Measurements from ENCODE around the gene CAPN11. TPM values are rescaled to one million over a fixed set of nuclear protein-coding genes. Genes with fewer than 3 reads are reported as not detected.
A peak's percentile ranks its signal among the peaks of the same experiment; 100 is the strongest.
"Not testable (repeated sequence)": the region's sequence is repeated elsewhere in the genome, so short reads cannot be mapped to it uniquely, and the experiment has no call there.

CAPN11 gene
- total RNA-seq, 2 experiments from 2014 or later, result not detected

GRCh38 chr6:44226368-44227147 lies 67.9 kb downstream of the CAPN11 start:
- no peak for DNase-seq
- CTCF ChIA-PET, result interaction anchor here (1.2 to 6.8 kb wide), 2 partner anchors 9 to 21 kb away, joined by 3 to 88 read pairs; no protein-coding TSS in a partner anchor
- H3K36me3 Mint-ChIP-seq, result no peaks in the 10 kb centered on the region
- H3K9me3 Mint-ChIP-seq (ENCODE audit: low read depth), result no peaks in the 10 kb centered on the region
- H3K4me3 Mint-ChIP-seq, result no peak overlapping the region
- ATAC-seq, result no peak
- H3K27ac Mint-ChIP-seq, result no peak overlapping the region
- H3K27me3 Mint-ChIP-seq, result no peaks in the 10 kb centered on the region
- H3K4me1 Mint-ChIP-seq, result peaks cover 27% of the 10 kb centered on the region

DNA sequence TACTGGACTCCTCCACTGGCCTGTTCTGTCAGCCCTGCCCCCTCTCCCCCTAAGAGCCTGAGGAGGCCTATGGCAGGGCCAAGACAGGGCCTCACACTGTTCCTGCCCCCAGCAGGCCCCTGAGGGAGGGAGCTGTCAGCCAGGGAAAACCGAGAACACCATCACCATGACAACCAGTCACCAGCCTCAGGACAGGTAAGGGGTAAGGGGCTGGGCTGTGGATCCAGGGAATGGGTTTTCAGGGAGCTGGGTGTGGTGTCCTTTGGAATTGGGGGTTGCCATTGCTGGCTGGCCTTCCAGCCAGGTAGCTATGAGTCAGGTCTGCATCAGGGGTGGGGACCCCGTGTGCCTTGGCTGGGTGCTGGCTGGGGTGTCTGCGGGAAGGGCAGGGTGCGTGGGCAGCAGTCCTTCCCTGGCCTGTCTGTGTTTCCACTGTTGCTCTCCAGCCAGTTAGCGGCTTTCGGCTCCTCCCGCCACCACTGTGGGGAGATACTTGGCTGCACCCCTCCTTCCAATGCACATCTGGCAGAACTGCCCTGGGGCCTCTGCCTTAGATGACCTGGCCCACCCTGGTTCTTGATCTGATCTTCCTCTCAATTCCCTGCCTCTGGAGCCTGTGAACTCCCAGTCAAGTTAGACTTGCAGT lies 68.7 kb downstream of the CAPN11 start:
- no peaks in the 10 kb centered on the region for H3K9me3 Mint-ChIP-seq (ENCODE audit: low read depth)
- peaks cover 24% of the 10 kb centered on the region for H3K4me1 Mint-ChIP-seq
- no peaks in the 10 kb centered on the region for H3K36me3 Mint-ChIP-seq
- DNase-seq (no peak), ATAC-seq (no peak)
- no peak overlapping the region for H3K4me3 Mint-ChIP-seq
- H3K27ac Mint-ChIP-seq, result no peak overlapping the region
- CTCF ChIA-PET, result interaction anchor here (1.5 to 1.7 kb wide), 2 partner anchors 10 to 30 kb away, joined by 3 to 10 read pairs; no protein-coding TSS in a partner anchor
- H3K27me3 Mint-ChIP-seq, result no peaks in the 10 kb centered on the region

GRCh38 chr6:44228031-44228430 lies 69.4 kb downstream of the CAPN11 start:
- Mint-ChIP-seq H3K9me3 (ENCODE audit: low read depth) (no peaks in the 10 kb centered on the region), H3K4me1 (peaks cover 20% of the 10 kb centered on the region), H3K36me3 (no peaks in the 10 kb centered on the region), H3K27me3 (no peaks in the 10 kb centered on the region), H3K4me3 (no peak overlapping the region), H3K27ac (no peak overlapping the region)
- ATAC-seq (no peak), DNase-seq (no peak)
- CTCF ChIA-PET, result interaction anchor here (0.8 to 1.7 kb wide), 3 partner anchors 9 to 29 kb away, joined by 3 to 10 read pairs (median 3); no protein-coding TSS in a partner anchor

GRCh38 chr6:44228433-44228832 lies 69.8 kb downstream of the CAPN11 start:
- H3K4me3 Mint-ChIP-seq, result no peak overlapping the region

GRCh38 chr6:44228836-44229235 lies 70.2 kb downstream of the CAPN11 start:
- H3K27ac Mint-ChIP-seq, result no peak overlapping the region
- no peak for DNase-seq
- no peaks in the 10 kb centered on the region for H3K27me3 Mint-ChIP-seq
- H3K36me3 Mint-ChIP-seq, result peaks cover 3% of the 10 kb centered on the region
- ATAC-seq, result no peak
- peaks cover 23% of the 10 kb centered on the region for H3K4me1 Mint-ChIP-seq
- CTCF ChIA-PET, result interaction anchor here (0.8 to 1.7 kb wide), 3 partner anchors 8 to 28 kb away, joined by 3 to 10 read pairs (median 3); no protein-coding TSS in a partner anchor
- H3K9me3 Mint-ChIP-seq (ENCODE audit: low read depth), result no peaks in the 10 kb centered on the region
- H3K4me3 Mint-ChIP-seq, result no peak overlapping the region

More at GRCh38 chr6:44228433-44228832, 69.8 kb downstream of the CAPN11 start:
- Mint-ChIP-seq H3K9me3 (ENCODE audit: low read depth) (no peaks in the 10 kb centered on the region), H3K36me3 (peaks cover under 1% of the 10 kb centered on the region), H3K27ac (no peak overlapping the region), H3K4me1 (peaks cover 20% of the 10 kb centered on the region), H3K27me3 (no peaks in the 10 kb centered on the region)
- CTCF ChIA-PET, result interaction anchor here (0.8 to 1.7 kb wide), 3 partner anchors 8 to 28 kb away, joined by 3 to 10 read pairs (median 3); no protein-coding TSS in a partner anchor
- no peak for ATAC-seq
- no peak for DNase-seq

GRCh38 chr6:44229376-44230033 lies 70.9 kb downstream of the CAPN11 start:
- CTCF ChIA-PET, result interaction anchor here (1.0 to 1.5 kb wide), 2 partner anchors 8 to 9 kb away, joined by 3 read pairs; no protein-coding TSS in a partner anchor

GRCh38 chr6:44230034-44230675 lies 71.5 kb downstream of the CAPN11 start:
- H3K27me3 Mint-ChIP-seq, result no peaks in the 10 kb centered on the region
- H3K36me3 Mint-ChIP-seq, result peaks cover 3% of the 10 kb centered on the region
- DNase-seq (no peak), ATAC-seq (no peak)
- H3K9me3 Mint-ChIP-seq (ENCODE audit: low read depth), result no peaks in the 10 kb centered on the region
- peaks cover 11% of the 10 kb centered on the region for H3K4me1 Mint-ChIP-seq
- CTCF ChIA-PET, result interaction anchor here (1.0 to 1.5 kb wide), 2 partner anchors 8 to 9 kb away, joined by 3 read pairs; no protein-coding TSS in a partner anchor
- H3K4me3 Mint-ChIP-seq, result no peak overlapping the region
- H3K27ac Mint-ChIP-seq, result no peak overlapping the region

More at GRCh38 chr6:44229376-44230033, 70.9 kb downstream of the CAPN11 start:
- H3K4me1 Mint-ChIP-seq, result peaks cover 17% of the 10 kb centered on the region
- DNase-seq (no peak), ATAC-seq (no peak)
- peaks cover 3% of the 10 kb centered on the region for H3K36me3 Mint-ChIP-seq
- no peak overlapping the region for H3K27ac Mint-ChIP-seq
- H3K27me3 Mint-ChIP-seq, result no peaks in the 10 kb centered on the region
- H3K9me3 Mint-ChIP-seq (ENCODE audit: low read depth), result no peaks in the 10 kb centered on the region
- no peak overlapping the region for H3K4me3 Mint-ChIP-seq

- H3K4me1 Mint-ChIP-seq; H3K36me3 Mint-ChIP-seq; CTCF ChIA-PET; H3K4me3 Mint-ChIP-seq; H3K27me3 Mint-ChIP-seq; H3K27ac Mint-ChIP-seq; DNase-seq; H3K9me3 Mint-ChIP-seq (ENCODE audit: low read depth); ATAC-seq: not testable (repeated sequence)
Observed at GRCh38 chr6:44231426-44231825, 72.8 kb downstream of the CAPN11 start.

DNA sequence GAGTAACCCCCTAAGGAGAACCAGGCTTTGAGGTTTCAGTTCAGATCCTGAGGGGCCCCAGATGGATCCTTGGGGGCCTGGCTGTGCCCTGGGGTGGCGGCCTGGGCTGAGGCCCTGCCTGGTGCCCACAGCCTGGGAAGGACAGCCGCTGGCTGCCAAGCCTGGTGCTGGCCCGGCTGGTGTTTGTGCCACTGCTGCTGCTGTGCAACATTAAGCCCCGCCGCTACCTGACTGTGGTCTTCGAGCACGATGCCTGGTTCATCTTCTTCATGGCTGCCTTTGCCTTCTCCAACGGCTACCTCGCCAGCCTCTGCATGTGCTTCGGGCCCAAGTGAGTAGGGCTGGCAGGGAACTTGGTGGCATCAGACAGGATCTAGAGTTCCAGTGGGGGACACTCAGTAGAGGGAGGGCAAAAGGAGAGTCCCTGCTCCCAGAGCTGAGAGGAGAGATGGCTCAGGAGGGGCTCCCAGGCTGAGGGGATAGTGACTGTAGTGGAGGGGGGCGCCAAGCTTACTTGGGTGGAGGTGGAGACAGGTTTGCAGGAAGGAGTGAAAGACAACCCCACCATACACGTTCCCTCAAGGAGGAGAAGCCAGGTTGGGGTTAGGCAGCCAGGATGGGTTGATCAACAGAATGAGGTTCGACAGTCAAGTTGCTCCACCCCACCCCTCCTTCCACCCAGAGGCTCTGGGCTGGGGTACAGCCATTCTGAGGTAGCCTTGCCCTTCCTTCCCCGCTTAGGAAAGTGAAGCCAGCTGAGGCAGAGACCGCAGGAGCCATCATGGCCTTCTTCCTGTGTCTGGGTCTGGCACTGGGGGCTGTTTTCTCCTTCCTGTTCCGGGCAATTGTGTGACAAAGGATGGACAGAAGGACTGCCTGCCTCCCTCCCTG lies 74.3 kb downstream of the CAPN11 start:
- Mint-ChIP-seq H3K4me3 (no peak overlapping the region), H3K36me3 (peaks cover 3% of the 10 kb centered on the region), H3K9me3 (ENCODE audit: low read depth) (no peaks in the 10 kb centered on the region), H3K27ac (peak overlapping the region; percentile 54), H3K4me1 (peaks cover 19% of the 10 kb centered on the region), H3K27me3 (no peaks in the 10 kb centered on the region)
- ATAC-seq (no peak), DNase-seq (no peak)
- CTCF ChIA-PET, result interaction anchor here (0.8 to 7.6 kb wide), 6 partner anchors 10 to 137 kb away, joined by 3 to 88 read pairs (median 24); partner anchors contain the start of genes HSP90AB1 and SLC29A1

DNA sequence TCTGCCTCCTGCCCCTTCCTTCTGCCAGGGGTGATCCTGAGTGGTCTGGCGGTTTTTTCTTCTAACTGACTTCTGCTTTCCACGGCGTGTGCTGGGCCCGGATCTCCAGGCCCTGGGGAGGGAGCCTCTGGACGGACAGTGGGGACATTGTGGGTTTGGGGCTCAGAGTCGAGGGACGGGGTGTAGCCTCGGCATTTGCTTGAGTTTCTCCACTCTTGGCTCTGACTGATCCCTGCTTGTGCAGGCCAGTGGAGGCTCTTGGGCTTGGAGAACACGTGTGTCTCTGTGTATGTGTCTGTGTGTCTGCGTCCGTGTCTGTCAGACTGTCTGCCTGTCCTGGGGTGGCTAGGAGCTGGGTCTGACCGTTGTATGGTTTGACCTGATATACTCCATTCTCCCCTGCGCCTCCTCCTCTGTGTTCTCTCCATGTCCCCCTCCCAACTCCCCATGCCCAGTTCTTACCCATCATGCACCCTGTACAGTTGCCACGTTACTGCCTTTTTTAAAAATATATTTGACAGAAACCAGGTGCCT lies 75.0 kb downstream of the CAPN11 start:
- Mint-ChIP-seq H3K27me3 (no peaks in the 10 kb centered on the region), H3K4me1 (peaks cover 26% of the 10 kb centered on the region), H3K27ac (peak overlapping the region; percentile 54), H3K36me3 (peaks cover 3% of the 10 kb centered on the region), H3K4me3 (no peak overlapping the region), H3K9me3 (ENCODE audit: low read depth) (no peaks in the 10 kb centered on the region)
- CTCF ChIA-PET, result interaction anchor here (0.9 to 7.6 kb wide), 7 partner anchors 11 to 139 kb away, joined by 3 to 88 read pairs (median 7); partner anchors contain the start of genes HSP90AB1 and SLC29A1
- DNase-seq (no peak), ATAC-seq (no peak)
